SK-N-SH (cell line): Measurements from ENCODE around the gene SPOUT1.
"Not testable (repeated sequence)": the region's sequence is repeated elsewhere in the genome, so short reads cannot be mapped to it uniquely, and the experiment has no call there.

Source experiments
- CTCF ChIP-seq: fragments of 200-600 bp; sonication (generic); IDR thresholded peaks from 2 replicates; pipeline ENCODE4 v1.6.1; 2017; ENCODE audit warnings: antibody characterized with exemption, mild to moderate bottlenecking, moderate library complexity
- ELF1 ChIP-seq: IDR thresholded peaks from 2 replicates; pipeline ENCODE4 v1.4.0; 2012
- FOXJ3 ChIP-seq: sonication (generic); formaldehyde crosslinking; IDR thresholded peaks from 2 replicates; pipeline ENCODE4 v1.5.1; 2020; ENCODE audit warnings: mild to moderate bottlenecking, missing genetic modification reagents
- GABPA ChIP-seq: IDR thresholded peaks from 2 replicates; pipeline ENCODE4 v1.4.0; 2012; ENCODE audit warnings: low read depth, mild to moderate bottlenecking
- MXI1 ChIP-seq: IDR thresholded peaks from 2 replicates; pipeline ENCODE4 v1.6.1; 2012; ENCODE audit warnings: mild to moderate bottlenecking, low read depth, low read length, improper control_type of control experiment
- REST ChIP-seq: IDR thresholded peaks from 2 replicates; pipeline ENCODE4 v1.6.1; 2012; ENCODE audit warnings: mild to moderate bottlenecking, low read depth, low read length, moderate library complexity
- SIN3A ChIP-seq: IDR thresholded peaks from 2 replicates; pipeline ENCODE4 v1.6.1; 2012; ENCODE audit warnings: low read depth, mild to moderate bottlenecking, low read length, moderate library complexity, borderline replicate concordance
- SMC3 ChIP-seq: IDR thresholded peaks from 2 replicates; pipeline ENCODE4 v1.6.1; 2012; ENCODE audit warnings: low read depth, low read length, improper control_type of control experiment
- TCF12 ChIP-seq: IDR thresholded peaks from 2 replicates; pipeline ENCODE4 v1.4.0; 2012
- USF2 ChIP-seq: fragments of 150-350 bp; IDR thresholded peaks from 2 replicates; pipeline ENCODE4 v1.6.1; 2017; ENCODE audit warnings: antibody characterized with exemption, low read length, low read depth, borderline replicate concordance

- not testable (repeated sequence) for TF ChIP-seq MXI1; CTCF; SIN3A; TCF12; USF2; ELF1; FOXJ3 (CRISPR knock-in tag); GABPA; SMC3; REST
These were observed 21.4 kb upstream of the SPOUT1 start for GRCh38 chr9:128851024-128851423.
